ENCODE data around the gene TM2D1.
A peak's percentile ranks its signal among the peaks of the same experiment; 100 is the strongest.
"Not testable (repeated sequence)": the region's sequence is repeated elsewhere in the genome, so short reads cannot be mapped to it uniquely, and the experiment has no call there.

The TM2D1 gene

GRCh38 chr1:61682891-61683290 lies 42.0 kb downstream of the TM2D1 start:
- no peaks in the 10 kb centered on the region for H3K27me3 ChIP-seq (ENCODE audit: insufficient read depth, low read length)
- no peak overlapping the region for H2BK5ac ChIP-seq (ENCODE audit: low read depth, low read length, poor library complexity)
- H4K91ac ChIP-seq (ENCODE audit: low read depth, low read length): no peak overlapping the region
- no peak overlapping the region for H2AK5ac ChIP-seq (ENCODE audit: low read length)
- H3K79me1 ChIP-seq (ENCODE audit: low read length): no peaks in the 10 kb centered on the region
- H3K4me1 ChIP-seq (ENCODE audit: control insufficient read depth in 1 of 2, insufficient read depth in 2 of 2, low read length in 2 of 2): no peaks in the 10 kb centered on the region
- no peak overlapping the region for H3K14ac ChIP-seq (ENCODE audit: low read length)
- no peak overlapping the region for H2BK12ac ChIP-seq (ENCODE audit: low read length)
- H2BK120ac ChIP-seq (ENCODE audit: insufficient read depth, low read length, poor library complexity): no peak overlapping the region
- no peak overlapping the region for H3K18ac ChIP-seq (ENCODE audit: low read length)
- H2AFZ ChIP-seq (ENCODE audit: insufficient read depth, low read length, poor library complexity): no peak overlapping the region
- no peaks in the 10 kb centered on the region for H3K79me2 ChIP-seq (ENCODE audit: control insufficient read depth, insufficient read depth, low read length, poor library complexity)
- no peak overlapping the region for H3K4ac ChIP-seq (ENCODE audit: low read depth, low read length)
- WGBS (ENCODE audit: extremely low coverage, insufficient coverage, insufficient read length): no CpG with 5 or more reads among the region's 3 CpGs
- H4K8ac ChIP-seq (ENCODE audit: low read depth, low read length): no peak overlapping the region
- H3K4me3 ChIP-seq (ENCODE audit: low read depth, low read length): no peak overlapping the region
- no peaks in the 10 kb centered on the region for H3K9me3 ChIP-seq (ENCODE audit: insufficient read depth, low read depth, low read length)
- H3K4me2 ChIP-seq (ENCODE audit: low read length): no peak overlapping the region
- no peak overlapping the region for H4K12ac ChIP-seq (ENCODE audit: low read depth, low read length)
- no peak for DNase-seq
- peaks cover 2 to 3% of the 10 kb centered on the region in 2 experiments for H3K36me3 ChIP-seq (ENCODE audit: control insufficient read depth in 1 of 2, insufficient read depth in 2 of 2, low read length in 2 of 2)
- no peak overlapping the region for H3K23ac ChIP-seq (ENCODE audit: low read length)
- H3K9ac ChIP-seq (ENCODE audit: low read length): no peak overlapping the region
- no peak overlapping the region for H3K27ac ChIP-seq (ENCODE audit: low read depth, low read length)

GRCh38 chr1:61680500-61680899 lies 44.4 kb downstream of the TM2D1 start:
- no peaks in the 10 kb centered on the region for H3K4me1 ChIP-seq (ENCODE audit: control insufficient read depth in 1 of 2, insufficient read depth in 2 of 2, low read length in 2 of 2)

DNA sequence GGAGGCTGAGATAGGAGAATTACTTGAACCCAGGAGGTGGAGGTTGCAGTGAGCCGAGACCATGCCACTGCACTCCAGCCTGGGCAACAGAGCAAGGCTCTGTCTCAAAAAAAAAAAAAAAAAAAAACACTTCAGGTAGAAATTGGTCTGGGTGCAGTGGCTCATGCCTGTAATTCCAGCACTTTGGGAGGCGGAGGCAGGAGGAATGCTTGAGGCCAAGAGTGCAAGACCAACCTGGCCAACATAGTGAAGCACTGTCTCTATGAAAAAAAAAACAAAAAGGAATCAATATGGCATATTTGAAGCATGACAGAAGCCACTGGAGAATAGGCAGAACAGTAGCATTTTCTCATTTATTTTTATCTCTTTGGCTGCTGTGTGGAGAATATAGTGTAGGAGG lies 48.1 kb downstream of the TM2D1 start:
- peak; percentile 66 to 83 for DNase-seq
- not testable (repeated sequence) for H3K79me1 ChIP-seq (ENCODE audit: low read length); H2AK5ac ChIP-seq (ENCODE audit: low read length); H2AFZ ChIP-seq (ENCODE audit: insufficient read depth, low read length, poor library complexity); H3K79me2 ChIP-seq (ENCODE audit: control insufficient read depth, insufficient read depth, low read length, poor library complexity); H3K14ac ChIP-seq (ENCODE audit: low read length); H2BK5ac ChIP-seq (ENCODE audit: low read depth, low read length, poor library complexity); H3K9ac ChIP-seq (ENCODE audit: low read length); H3K4me3 ChIP-seq (ENCODE audit: low read depth, low read length); H3K36me3 ChIP-seq (ENCODE audit: control insufficient read depth in 1 of 2, insufficient read depth in 2 of 2, low read length in 2 of 2); H3K4ac ChIP-seq (ENCODE audit: low read depth, low read length); H4K12ac ChIP-seq (ENCODE audit: low read depth, low read length); H2BK12ac ChIP-seq (ENCODE audit: low read length); H4K8ac ChIP-seq (ENCODE audit: low read depth, low read length); H3K27me3 ChIP-seq (ENCODE audit: insufficient read depth, low read length); H3K18ac ChIP-seq (ENCODE audit: low read length); H3K4me1 ChIP-seq (ENCODE audit: control insufficient read depth in 1 of 2, insufficient read depth in 2 of 2, low read length in 2 of 2); H3K9me3 ChIP-seq (ENCODE audit: insufficient read depth, low read depth, low read length); H3K27ac ChIP-seq (ENCODE audit: low read depth, low read length); H3K23ac ChIP-seq (ENCODE audit: low read length); H4K91ac ChIP-seq (ENCODE audit: low read depth, low read length); H3K4me2 ChIP-seq (ENCODE audit: low read length); H2BK120ac ChIP-seq (ENCODE audit: insufficient read depth, low read length, poor library complexity)
- whole genome bisulfite sequencing (ENCODE audit: extremely low coverage, insufficient coverage, insufficient read length): no CpG with 5 or more reads among the region's 2 CpGs

More at GRCh38 chr1:61680500-61680899, 44.4 kb downstream of the TM2D1 start:
- Histone ChIP-seq H4K91ac (ENCODE audit: low read depth, low read length) (no peak overlapping the region), H3K9ac (ENCODE audit: low read length) (peak overlapping the region; percentile 36), H3K23ac (ENCODE audit: low read length) (no peak overlapping the region), H3K18ac (ENCODE audit: low read length) (no peak overlapping the region), H2BK120ac (ENCODE audit: insufficient read depth, low read length, poor library complexity) (no peak overlapping the region), H3K4ac (ENCODE audit: low read depth, low read length) (no peak overlapping the region), H3K36me3 (ENCODE audit: control insufficient read depth in 1 of 2, insufficient read depth in 2 of 2, low read length in 2 of 2) (peaks cover 2 to 3% of the 10 kb centered on the region in 2 experiments), H2BK12ac (ENCODE audit: low read length) (no peak overlapping the region), H3K4me2 (ENCODE audit: low read length) (no peak overlapping the region), H3K4me3 (ENCODE audit: low read depth, low read length) (no peak overlapping the region), H3K9me3 (ENCODE audit: insufficient read depth, low read depth, low read length) (no peaks in the 10 kb centered on the region), H2AFZ (ENCODE audit: insufficient read depth, low read length, poor library complexity) (no peak overlapping the region), H4K12ac (ENCODE audit: low read depth, low read length) (no peak overlapping the region), H3K27me3 (ENCODE audit: insufficient read depth, low read length) (no peaks in the 10 kb centered on the region), H2AK5ac (ENCODE audit: low read length) (no peak overlapping the region), H3K79me2 (ENCODE audit: control insufficient read depth, insufficient read depth, low read length, poor library complexity) (no peaks in the 10 kb centered on the region), H4K8ac (ENCODE audit: low read depth, low read length) (no peak overlapping the region), H3K14ac (ENCODE audit: low read length) (no peak overlapping the region), H3K27ac (ENCODE audit: low read depth, low read length) (no peak overlapping the region), H2BK5ac (ENCODE audit: low read depth, low read length, poor library complexity) (no peak overlapping the region), H3K79me1 (ENCODE audit: low read length) (no peaks in the 10 kb centered on the region)
- no CpG with 5 or more reads among the region's 2 CpGs for WGBS (ENCODE audit: extremely low coverage, insufficient coverage, insufficient read length)
- no peak for DNase-seq

GRCh38 chr1:61674221-61674620 lies 50.7 kb downstream of the TM2D1 start:
- H3K4me2 ChIP-seq (ENCODE audit: low read length): no peak overlapping the region
- no peak overlapping the region for H3K9ac ChIP-seq (ENCODE audit: low read length)
- H2AK5ac ChIP-seq (ENCODE audit: low read length): no peak overlapping the region
- H3K4me1 ChIP-seq (ENCODE audit: control insufficient read depth in 1 of 2, insufficient read depth in 2 of 2, low read length in 2 of 2): peaks cover 3 to 6% of the 10 kb centered on the region in 2 experiments
- H4K8ac ChIP-seq (ENCODE audit: low read depth, low read length): no peak overlapping the region
- no peak for DNase-seq
- H3K27me3 ChIP-seq (ENCODE audit: insufficient read depth, low read length): no peaks in the 10 kb centered on the region
- H3K14ac ChIP-seq (ENCODE audit: low read length): no peak overlapping the region
- no peaks in the 10 kb centered on the region for H3K79me1 ChIP-seq (ENCODE audit: low read length)
- H2BK5ac ChIP-seq (ENCODE audit: low read depth, low read length, poor library complexity): no peak overlapping the region
- H3K27ac ChIP-seq (ENCODE audit: low read depth, low read length): no peak overlapping the region
- H3K9me3 ChIP-seq (ENCODE audit: insufficient read depth, low read depth, low read length): no peaks in the 10 kb centered on the region
- H2BK12ac ChIP-seq (ENCODE audit: low read length): no peak overlapping the region
- H3K79me2 ChIP-seq (ENCODE audit: control insufficient read depth, insufficient read depth, low read length, poor library complexity): no peaks in the 10 kb centered on the region
- H2BK120ac ChIP-seq (ENCODE audit: insufficient read depth, low read length, poor library complexity): no peak overlapping the region
- no peak overlapping the region for H2AFZ ChIP-seq (ENCODE audit: insufficient read depth, low read length, poor library complexity)
- H4K12ac ChIP-seq (ENCODE audit: low read depth, low read length): no peak overlapping the region
- no peak overlapping the region for H3K4me3 ChIP-seq (ENCODE audit: low read depth, low read length)
- no peak overlapping the region for H3K4ac ChIP-seq (ENCODE audit: low read depth, low read length)
- no peak overlapping the region for H3K18ac ChIP-seq (ENCODE audit: low read length)
- WGBS (ENCODE audit: extremely low coverage, insufficient coverage, insufficient read length): no CpG with 5 or more reads among the region's 3 CpGs
- no peaks in the 10 kb centered on the region for H3K36me3 ChIP-seq (ENCODE audit: control insufficient read depth in 1 of 2, insufficient read depth in 2 of 2, low read length in 2 of 2)
- no peak overlapping the region for H4K91ac ChIP-seq (ENCODE audit: low read depth, low read length)
- no peak overlapping the region for H3K23ac ChIP-seq (ENCODE audit: low read length)

Data from trophoblast cell (in vitro differentiated cells and primary cell).